Spleen (tissue), 7 donors: ENCODE results near the gene HSPA12B.
A peak's percentile ranks its signal among the peaks of the same experiment; 100 is the strongest.

Experiments used
- CTCF ChIP-seq, 11 experiments: fragments of 200-600 bp in 7 of 11; fragments of 450-650 bp in 4 of 11; sonication (generic) in 4 of 11; IDR thresholded peaks in 8 of 11; conservative IDR thresholded peaks in 3 of 11; 1 replicate in 7 of 11; 2 replicates in 4 of 11; pipeline versions ENCODE4 v1.4.0 to v1.8.0; 2016 to 2021; ENCODE audit warnings: antibody characterized with exemption in 11 of 11, inconsistent platforms in 4 of 11, mild to moderate bottlenecking in 1 of 11
- POLR2A ChIP-seq, 3 donors: fragments of 450-650 bp; IDR thresholded peaks; one replicate each; pipeline ENCODE4 v1.5.1; 2017; ENCODE audit warnings: antibody characterized with exemption in 3 of 3, mild to moderate bottlenecking in 1 of 3
- POLR2AphosphoS5 ChIP-seq, 3 donors: sonication (generic); formaldehyde crosslinking; IDR thresholded peaks; one replicate each; pipeline ENCODE4 v1.5.1; 2017; ENCODE audit warnings: antibody characterized with exemption in 3 of 3
- donor health status: DM: no; HTN: no; CAD: no; lungs with moderate emphysema.
- donor health status: DM: no; HTN: no; CAD: no.
- donor health status: DM: no; HTN: no; CAD: no.

DNA sequence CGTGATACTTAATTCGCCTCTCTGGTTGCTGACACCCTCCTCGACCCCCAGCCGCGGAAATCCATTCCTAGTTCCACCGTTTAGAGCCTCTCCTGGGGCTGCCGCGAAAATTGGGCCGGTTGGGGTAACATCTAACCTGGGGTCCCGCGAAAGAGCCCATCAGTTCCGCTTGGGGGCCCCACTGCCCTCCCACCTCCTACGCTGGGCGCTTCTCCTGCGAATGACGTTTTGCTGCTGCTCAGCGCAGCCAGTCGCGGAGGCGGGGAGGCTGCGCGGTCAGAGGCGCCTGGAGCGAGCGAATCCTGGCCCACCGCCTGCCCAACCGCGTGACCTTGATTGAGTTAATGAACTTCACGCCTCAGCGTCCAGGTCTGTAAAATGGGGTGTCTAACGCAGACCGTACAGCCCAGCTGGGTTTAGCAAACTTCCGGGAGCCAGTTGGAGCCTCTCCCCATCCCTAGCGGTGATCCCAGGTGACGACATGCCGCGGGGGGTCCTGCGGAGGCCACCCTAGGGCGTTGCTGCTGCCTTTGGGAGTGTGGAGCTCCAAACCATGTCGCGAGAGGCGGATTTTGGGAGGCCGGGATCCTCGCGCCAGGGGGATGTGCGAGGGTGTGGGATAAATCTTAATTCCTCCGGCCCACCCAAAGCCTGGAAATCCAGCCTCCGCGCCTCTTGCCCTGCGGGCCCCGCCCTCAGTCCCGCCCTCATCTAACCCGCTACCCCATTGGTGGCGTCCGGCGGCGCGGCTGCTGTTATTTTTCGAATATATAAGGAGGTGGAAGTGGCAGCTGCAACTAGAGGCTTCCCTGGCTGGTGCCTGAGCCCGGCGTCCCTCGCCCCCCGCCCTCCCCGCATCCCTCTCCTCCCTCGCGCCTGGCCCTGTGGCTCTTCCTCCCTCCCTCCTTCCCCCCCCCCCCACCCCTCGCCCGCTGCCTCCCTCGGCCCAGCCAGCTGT, 63.3 kb downstream of the HSPA12B start, which contains the start of gene CDC25B:
- TF ChIP-seq POLR2A (IDR thresholded peaks at IDR 0.05) (peak in 1 of 3 donors; percentile 54), CTCF (IDR thresholded peaks at IDR 0.05 in 8 of 11, conservative IDR thresholded peaks at IDR 0.05 in 3 of 11) (peak; percentile 31 to 83 (median 67)), POLR2AphosphoS5 (IDR thresholded peaks at IDR 0.05) (peak; percentile 87 to 92 (median 89))
